HEK293 (cell line): ENCODE measurements around the gene KRT40.

Experiments used
- CTCF ChIA-PET: fragments of 350-600 bp; formaldehyde crosslinking; extraction: SDS; loops from one replicate; lab custom pipeline; 2021; ENCODE audit warnings: antibody characterized with exemption; lab: Yijun Ruan, JAX
- POLR2A ChIA-PET: fragments of 300-600 bp; formaldehyde crosslinking; extraction: SDS; loops from one replicate; lab custom pipeline; 2020; ENCODE audit warnings: antibody characterized with exemption, inconsistent platforms; lab: Yijun Ruan, JAX
- H3K27ac ChIP-seq: fragments of 200-500 bp; sonication (Bioruptor generic); 2 replicates; pipeline ENCODE4 v1.5.1; 2014; ENCODE audit warnings: low read depth, low read length, control low read depth, inconsistent platforms; ENCODE audit errors: extremely low read depth
- H3K36me3 ChIP-seq, 2 experiments: fragments of 200-500 bp in 1 of 2; sonication (Bioruptor generic) in 1 of 2; 1 replicate in 1 of 2; 2 replicates in 1 of 2; pipeline ENCODE4 v1.5.1; 2014 to 2017; ENCODE audit warnings: inconsistent platforms in 2 of 2, low read length in 2 of 2; ENCODE audit not compliant: control insufficient read depth in 2 of 2, insufficient read depth in 1 of 2
- H3K4me1 ChIP-seq: fragments of 200-500 bp; sonication (Bioruptor generic); 2 replicates; pipeline ENCODE4 v1.5.1; 2014; ENCODE audit warnings: mild to moderate bottlenecking, low read length, inconsistent platforms; ENCODE audit not compliant: control insufficient read depth, insufficient read depth
- H3K4me3 ChIP-seq: 2 replicates; pipeline ENCODE4 v1.5.1; 2011; ENCODE audit warnings: low read depth, mild to moderate bottlenecking, control low read depth, low read length, moderate library complexity
- H3K9me3 ChIP-seq: fragments of 200-500 bp; sonication (Bioruptor generic); 2 replicates; pipeline ENCODE4 v1.5.1; 2014; ENCODE audit warnings: low read depth, low read length, inconsistent platforms; ENCODE audit not compliant: control insufficient read depth, insufficient read depth
- KLF7 ChIP-seq: fragments of 450-650 bp; formaldehyde crosslinking; IDR thresholded peaks from 2 replicates; pipeline ENCODE4 v1.5.1; 2016; ENCODE audit warnings: missing biosample characterization, missing genetic modification characterization, borderline replicate concordance
- MZF1 ChIP-seq: fragments of 450-650 bp; formaldehyde crosslinking; IDR thresholded peaks from 2 replicates; pipeline ENCODE4 v1.5.1; 2017; ENCODE audit warnings: missing biosample characterization, missing genetic modification characterization, borderline replicate concordance
- ZBTB48 ChIP-seq: fragments of 450-650 bp; formaldehyde crosslinking; IDR thresholded peaks from 2 replicates; pipeline ENCODE4 v1.5.1; 2016; ENCODE audit warnings: missing biosample characterization, missing genetic modification characterization
- ZNF16 ChIP-seq: fragments of 450-650 bp; formaldehyde crosslinking; IDR thresholded peaks from 2 replicates; pipeline ENCODE4 v1.5.1; 2016; ENCODE audit warnings: low read depth, missing biosample characterization, missing genetic modification characterization
- ZNF19 ChIP-seq: fragments of 450-650 bp; formaldehyde crosslinking; IDR thresholded peaks from 2 replicates; pipeline ENCODE4; 2016; ENCODE audit warnings: missing biosample characterization, missing genetic modification characterization, low read depth
- ZNF2 ChIP-seq: fragments of 450-650 bp; formaldehyde crosslinking; IDR thresholded peaks from 2 replicates; pipeline ENCODE4 v1.5.1; 2016; ENCODE audit warnings: missing biosample characterization, missing genetic modification characterization
- ZNF211 ChIP-seq: fragments of 450-650 bp; formaldehyde crosslinking; IDR thresholded peaks from 2 replicates; pipeline ENCODE4 v1.5.1; 2016; ENCODE audit warnings: low read depth, missing biosample characterization, missing genetic modification characterization
- ZNF302 ChIP-seq: fragments of 450-650 bp; formaldehyde crosslinking; IDR thresholded peaks from 2 replicates; pipeline ENCODE4 v1.5.1; 2016; ENCODE audit warnings: missing biosample characterization, missing genetic modification characterization, low read depth
- ZNF311 ChIP-seq: fragments of 450-650 bp; formaldehyde crosslinking; IDR thresholded peaks from 2 replicates; pipeline ENCODE4 v1.5.1; 2017; ENCODE audit warnings: missing biosample characterization, missing genetic modification characterization, borderline replicate concordance
- ZNF426 ChIP-seq: fragments of 450-650 bp; formaldehyde crosslinking; IDR thresholded peaks from 2 replicates; pipeline ENCODE4 v1.5.1; 2017; ENCODE audit warnings: missing biosample characterization, missing genetic modification characterization, mild to moderate bottlenecking, inconsistent platforms, moderate library complexity
- ZNF501 ChIP-seq: fragments of 450-650 bp; formaldehyde crosslinking; IDR thresholded peaks from 2 replicates; pipeline ENCODE4 v1.5.1; 2016; ENCODE audit warnings: missing biosample characterization, missing genetic modification characterization
- ZNF629 ChIP-seq: fragments of 450-650 bp; formaldehyde crosslinking; IDR thresholded peaks from 2 replicates; pipeline ENCODE4 v1.5.1; 2017; ENCODE audit warnings: missing biosample characterization, missing genetic modification characterization
- ZNF639 ChIP-seq: fragments of 450-650 bp; formaldehyde crosslinking; IDR thresholded peaks from 2 replicates; pipeline ENCODE4 v1.5.1; 2016; ENCODE audit warnings: missing biosample characterization, missing genetic modification characterization
- ZNF645 ChIP-seq: fragments of 450-650 bp; formaldehyde crosslinking; IDR thresholded peaks from 2 replicates; pipeline ENCODE4; 2016; ENCODE audit warnings: missing biosample characterization, missing genetic modification characterization
- ZNF658 ChIP-seq: fragments of 450-650 bp; formaldehyde crosslinking; IDR thresholded peaks from 2 replicates; pipeline ENCODE4; 2016; ENCODE audit warnings: missing biosample characterization, missing genetic modification characterization
- ZNF664 ChIP-seq: fragments of 450-650 bp; formaldehyde crosslinking; IDR thresholded peaks from 2 replicates; pipeline ENCODE4 v1.5.1; 2016; ENCODE audit warnings: missing biosample characterization, missing genetic modification characterization
- ZNF843 ChIP-seq: fragments of 450-650 bp; formaldehyde crosslinking; IDR thresholded peaks from 2 replicates; pipeline ENCODE4 v1.5.1; 2016; ENCODE audit warnings: missing biosample characterization, missing genetic modification characterization
- ZSCAN30 ChIP-seq: fragments of 450-650 bp; IDR thresholded peaks from 2 replicates; pipeline ENCODE4 v1.5.1; 2018; ENCODE audit warnings: missing biosample characterization, mild to moderate bottlenecking, missing genetic modification characterization, moderate library complexity
- TF ChIP-seq, protein P1 (sequence below): fragments of 450-650 bp; formaldehyde crosslinking; IDR thresholded peaks from 2 replicates; pipeline ENCODE4 v1.5.1; 2016; ENCODE audit warnings: missing biosample characterization, missing genetic modification characterization
- TF ChIP-seq, protein P2 (sequence below): fragments of 450-650 bp; formaldehyde crosslinking; IDR thresholded peaks from 2 replicates; pipeline ENCODE4 v1.5.0; 2017; ENCODE audit warnings: missing biosample characterization, missing genetic modification characterization, borderline replicate concordance
- TF ChIP-seq, protein P3 (sequence below): fragments of 450-650 bp; formaldehyde crosslinking; IDR thresholded peaks from 2 replicates; pipeline ENCODE4 v1.5.1; 2017; ENCODE audit warnings: missing biosample characterization, missing genetic modification characterization

Gene KRT40

DNA sequence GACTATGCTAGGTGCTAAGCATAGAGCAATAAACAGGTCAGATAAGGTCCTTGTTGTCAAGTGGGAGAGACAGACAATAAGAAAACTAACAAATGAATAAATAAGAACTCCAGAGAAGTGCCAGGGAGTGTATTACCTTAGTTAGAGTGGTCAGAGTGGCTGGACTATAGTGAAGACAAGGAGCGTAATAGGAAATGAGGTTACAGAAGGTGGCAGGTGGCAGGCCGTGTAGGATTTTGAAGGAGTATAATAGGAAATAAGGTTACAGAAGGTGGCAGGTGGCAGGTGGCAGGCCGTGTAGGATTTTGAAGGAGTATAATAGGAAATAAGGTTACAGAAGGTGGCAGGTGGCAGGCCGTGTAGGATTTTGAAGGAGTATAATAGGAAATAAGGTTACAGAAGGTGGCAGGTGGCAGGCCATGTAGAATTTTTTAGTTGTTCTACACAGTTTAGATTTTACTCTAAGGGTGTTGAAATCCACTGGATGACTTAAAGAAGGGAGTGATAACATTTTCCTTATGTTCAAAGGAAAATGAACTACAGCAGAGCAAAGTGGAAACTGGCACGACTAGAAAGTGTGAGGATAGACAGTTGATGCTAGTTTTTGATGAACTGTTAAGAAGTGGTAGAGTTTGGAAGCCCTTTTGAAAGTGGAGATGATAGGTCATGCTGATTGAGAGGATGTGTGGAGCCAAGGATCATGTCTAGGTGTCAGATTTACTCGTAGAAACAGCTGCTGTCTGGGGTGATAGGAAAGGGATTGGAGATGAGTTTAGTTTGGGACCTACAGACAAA, 28.4 kb upstream of the KRT40 start:
- Histone ChIP-seq H3K4me3 (no peak overlapping the region), H3K4me1 (no peaks in the 10 kb centered on the region), H3K9me3 (no peaks in the 10 kb centered on the region), H3K36me3 (no peaks in the 10 kb centered on the region), H3K27ac (no peak overlapping the region)
- ChIA-PET POLR2A (no interaction called here), CTCF (no interaction called here)
- no peak for TF ChIP-seq ZNF426
- no peak for TF ChIP-seq ZNF311 (tag by site-specific recombination)
- no peak for TF ChIP-seq ZNF629 (tag by site-specific recombination)
- TF ChIP-seq KLF7 (tag by site-specific recombination) = no peak
- no peak for TF ChIP-seq ZNF501 (tag by site-specific recombination)
- TF ChIP-seq ZBTB48 (tag by site-specific recombination) = no peak
- TF ChIP-seq ZNF843 = no peak

DNA sequence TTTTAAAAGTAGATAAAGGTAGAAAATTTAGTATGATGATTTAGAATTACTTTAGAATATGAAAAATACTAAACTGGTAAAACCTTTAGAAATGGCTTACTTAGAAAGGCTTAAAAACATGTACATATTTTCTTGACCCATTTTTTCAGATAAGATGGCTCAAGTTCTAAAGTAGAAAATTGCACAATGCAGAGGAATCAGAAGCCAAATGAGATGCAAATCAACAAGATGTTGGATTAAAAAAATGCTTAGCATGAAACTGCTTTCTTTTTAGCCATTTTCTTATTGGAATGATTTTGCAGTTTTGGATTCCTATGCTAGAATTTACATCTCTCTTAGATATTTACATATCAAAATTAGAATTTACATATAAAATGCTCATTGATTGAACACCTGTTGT, 26.3 kb upstream of the KRT40 start:
- ChIA-PET POLR2A (no interaction called here), CTCF (interaction anchor here (0.7 kb wide), 1 partner anchor 44 kb away, joined by 3 read pairs; no protein-coding TSS in a partner anchor)
- TF ChIP-seq ZSCAN30 (no peak), ZNF658 (tag by site-specific recombination) (no peak), MZF1 (tag by site-specific recombination) (no peak), ZNF639 (no peak), ZNF645 (no peak), ZNF16 (no peak), ZBTB48 (tag by site-specific recombination) (no peak), ZNF211 (no peak)
- H3K27ac ChIP-seq = no peak overlapping the region
- H3K4me3 ChIP-seq = no peak overlapping the region
- H3K9me3 ChIP-seq = no peaks in the 10 kb centered on the region
- H3K36me3 ChIP-seq = no peaks in the 10 kb centered on the region
- no peaks in the 10 kb centered on the region for H3K4me1 ChIP-seq

DNA sequence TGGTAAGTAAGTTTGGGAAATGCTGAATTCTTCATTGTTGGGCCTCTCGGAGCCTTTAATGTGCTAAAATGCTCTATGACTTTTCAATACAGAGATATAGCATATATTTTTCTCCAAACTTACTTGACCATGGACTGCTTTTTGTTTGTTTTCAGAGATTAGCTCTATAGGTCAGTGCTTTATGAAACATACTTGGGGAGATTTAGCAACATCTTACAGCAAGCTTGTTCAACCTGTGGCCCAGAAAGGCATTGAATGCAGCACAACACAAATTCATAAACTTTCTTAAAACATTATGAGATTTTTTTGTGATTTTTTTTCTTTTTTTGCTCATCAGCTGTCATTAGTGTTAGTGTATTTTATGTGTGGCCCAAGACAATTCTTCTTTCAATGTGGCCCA, 25.8 kb upstream of the KRT40 start:
- H3K4me1 ChIP-seq = no peaks in the 10 kb centered on the region
- POLR2A ChIA-PET = no interaction called here
- H3K4me3 ChIP-seq = no peak overlapping the region
- no peaks in the 10 kb centered on the region for H3K9me3 ChIP-seq
- CTCF ChIA-PET = interaction anchor here (0.7 kb wide), 1 partner anchor 44 kb away, joined by 3 read pairs; no protein-coding TSS in a partner anchor
- H3K36me3 ChIP-seq = no peaks in the 10 kb centered on the region
- H3K27ac ChIP-seq = no peak overlapping the region
- TF ChIP-seq, protein P1, sequence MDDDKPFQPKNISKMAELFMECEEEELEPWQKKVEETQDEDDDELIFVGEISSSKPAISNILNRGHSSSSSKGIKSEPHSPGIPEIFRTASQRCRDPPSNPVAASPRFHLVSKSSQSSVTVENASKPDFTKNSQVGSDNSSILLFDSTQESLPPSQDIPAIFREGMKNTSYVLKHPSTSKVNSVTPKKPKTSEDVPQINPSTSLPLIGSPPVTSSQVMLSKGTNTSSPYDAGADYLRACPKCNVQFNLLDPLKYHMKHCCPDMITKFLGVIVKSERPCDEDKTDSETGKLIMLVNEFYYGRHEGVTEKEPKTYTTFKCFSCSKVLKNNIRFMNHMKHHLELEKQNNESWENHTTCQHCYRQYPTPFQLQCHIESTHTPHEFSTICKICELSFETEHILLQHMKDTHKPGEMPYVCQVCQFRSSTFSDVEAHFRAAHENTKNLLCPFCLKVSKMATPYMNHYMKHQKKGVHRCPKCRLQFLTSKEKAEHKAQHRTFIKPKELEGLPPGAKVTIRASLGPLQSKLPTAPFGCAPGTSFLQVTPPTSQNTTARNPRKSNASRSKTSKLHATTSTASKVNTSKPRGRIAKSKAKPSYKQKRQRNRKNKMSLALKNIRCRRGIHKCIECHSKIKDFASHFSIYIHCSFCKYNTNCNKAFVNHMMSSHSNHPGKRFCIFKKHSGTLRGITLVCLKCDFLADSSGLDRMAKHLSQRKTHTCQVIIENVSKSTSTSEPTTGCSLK (tag by site-specific recombination) = no peak
- TF ChIP-seq ZNF302 (tag by site-specific recombination) = no peak
- TF ChIP-seq ZNF664 (tag by site-specific recombination) = no peak
- TF ChIP-seq ZNF645 = no peak
- TF ChIP-seq ZNF19 = no peak
- TF ChIP-seq, protein P2, sequence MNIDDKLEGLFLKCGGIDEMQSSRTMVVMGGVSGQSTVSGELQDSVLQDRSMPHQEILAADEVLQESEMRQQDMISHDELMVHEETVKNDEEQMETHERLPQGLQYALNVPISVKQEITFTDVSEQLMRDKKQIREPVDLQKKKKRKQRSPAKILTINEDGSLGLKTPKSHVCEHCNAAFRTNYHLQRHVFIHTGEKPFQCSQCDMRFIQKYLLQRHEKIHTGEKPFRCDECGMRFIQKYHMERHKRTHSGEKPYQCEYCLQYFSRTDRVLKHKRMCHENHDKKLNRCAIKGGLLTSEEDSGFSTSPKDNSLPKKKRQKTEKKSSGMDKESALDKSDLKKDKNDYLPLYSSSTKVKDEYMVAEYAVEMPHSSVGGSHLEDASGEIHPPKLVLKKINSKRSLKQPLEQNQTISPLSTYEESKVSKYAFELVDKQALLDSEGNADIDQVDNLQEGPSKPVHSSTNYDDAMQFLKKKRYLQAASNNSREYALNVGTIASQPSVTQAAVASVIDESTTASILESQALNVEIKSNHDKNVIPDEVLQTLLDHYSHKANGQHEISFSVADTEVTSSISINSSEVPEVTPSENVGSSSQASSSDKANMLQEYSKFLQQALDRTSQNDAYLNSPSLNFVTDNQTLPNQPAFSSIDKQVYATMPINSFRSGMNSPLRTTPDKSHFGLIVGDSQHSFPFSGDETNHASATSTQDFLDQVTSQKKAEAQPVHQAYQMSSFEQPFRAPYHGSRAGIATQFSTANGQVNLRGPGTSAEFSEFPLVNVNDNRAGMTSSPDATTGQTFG = no peak
- TF ChIP-seq ZNF2 (tag by site-specific recombination) = no peak
- TF ChIP-seq, protein P3, sequence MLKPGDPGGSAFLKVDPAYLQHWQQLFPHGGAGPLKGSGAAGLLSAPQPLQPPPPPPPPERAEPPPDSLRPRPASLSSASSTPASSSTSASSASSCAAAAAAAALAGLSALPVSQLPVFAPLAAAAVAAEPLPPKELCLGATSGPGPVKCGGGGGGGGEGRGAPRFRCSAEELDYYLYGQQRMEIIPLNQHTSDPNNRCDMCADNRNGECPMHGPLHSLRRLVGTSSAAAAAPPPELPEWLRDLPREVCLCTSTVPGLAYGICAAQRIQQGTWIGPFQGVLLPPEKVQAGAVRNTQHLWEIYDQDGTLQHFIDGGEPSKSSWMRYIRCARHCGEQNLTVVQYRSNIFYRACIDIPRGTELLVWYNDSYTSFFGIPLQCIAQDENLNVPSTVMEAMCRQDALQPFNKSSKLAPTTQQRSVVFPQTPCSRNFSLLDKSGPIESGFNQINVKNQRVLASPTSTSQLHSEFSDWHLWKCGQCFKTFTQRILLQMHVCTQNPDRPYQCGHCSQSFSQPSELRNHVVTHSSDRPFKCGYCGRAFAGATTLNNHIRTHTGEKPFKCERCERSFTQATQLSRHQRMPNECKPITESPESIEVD = no peak
